HUES6 (cell line): ENCODE data around the gene CHST6.
"Not testable (repeated sequence)": the region's sequence is repeated elsewhere in the genome, so short reads cannot be mapped to it uniquely, and the experiment has no call there.

ENCODE experiments used
- H3K27ac ChIP-seq: 2 replicates; pipeline ENCODE4 v1.7.0; 2013; ENCODE audit warnings: low read depth, mild to moderate bottlenecking, low read length, inconsistent platforms
- H3K27me3 ChIP-seq: 2 replicates; pipeline ENCODE4 v1.6.1; 2013; ENCODE audit warnings: low read length; ENCODE audit not compliant: control insufficient read depth, insufficient read depth
- H3K36me3 ChIP-seq: 2 replicates; pipeline ENCODE4 v1.6.1; 2013; ENCODE audit warnings: low read length; ENCODE audit not compliant: control insufficient read depth, insufficient read depth
- H3K4me1 ChIP-seq: 2 replicates; pipeline ENCODE4 v1.6.1; 2013; ENCODE audit warnings: low read length; ENCODE audit not compliant: control insufficient read depth, insufficient read depth
- H3K4me3 ChIP-seq: 2 replicates; pipeline ENCODE4 v1.5.1; 2013; ENCODE audit warnings: low read depth, low read length
- H3K9ac ChIP-seq: one replicate; pipeline ENCODE4 v1.6.1; 2013; ENCODE audit warnings: mild to moderate bottlenecking, low read length
- H3K9me3 ChIP-seq: 2 replicates; pipeline ENCODE4 v1.6.1; 2013; ENCODE audit warnings: low read depth, low read length; ENCODE audit not compliant: control insufficient read depth, insufficient read depth

Gene CHST6

GRCh38 chr16:75459691-75460090 lies 35.5 kb downstream of the CHST6 start:
- Histone ChIP-seq H3K4me3 (no peak overlapping the region), H3K4me1 (peaks cover 32% of the 10 kb centered on the region), H3K9ac (no peak overlapping the region), H3K9me3 (no peaks in the 10 kb centered on the region), H3K27me3 (no peaks in the 10 kb centered on the region), H3K27ac (no peak overlapping the region), H3K36me3 (no peaks in the 10 kb centered on the region; the same call in 1 of the 2 replicates)

- no peak overlapping the region for H3K9ac ChIP-seq
- H3K27ac ChIP-seq = no peak overlapping the region
- H3K4me1 ChIP-seq = peaks cover 32% of the 10 kb centered on the region
- H3K36me3 ChIP-seq = no peaks in the 10 kb centered on the region; the same call in 1 of the 2 replicates
- H3K27me3 ChIP-seq = no peaks in the 10 kb centered on the region
- no peaks in the 10 kb centered on the region for H3K9me3 ChIP-seq
- H3K4me3 ChIP-seq = no peak overlapping the region
Measured at GRCh38 chr16:75458439-75458838, 36.8 kb downstream of the CHST6 start.

GRCh38 chr16:75458029-75458428 lies 37.2 kb downstream of the CHST6 start:
- no peak overlapping the region for H3K9ac ChIP-seq
- no peaks in the 10 kb centered on the region; the same call in 1 of the 2 replicates for H3K36me3 ChIP-seq
- peaks cover 32% of the 10 kb centered on the region for H3K4me1 ChIP-seq
- H3K27me3 ChIP-seq = no peaks in the 10 kb centered on the region
- no peak overlapping the region for H3K4me3 ChIP-seq
- no peak overlapping the region for H3K27ac ChIP-seq
- H3K9me3 ChIP-seq = no peaks in the 10 kb centered on the region

- H3K4me1 ChIP-seq = peaks cover 28% of the 10 kb centered on the region
Measured at GRCh38 chr16:75457485-75458021, 37.7 kb downstream of the CHST6 start.

GRCh38 chr16:75456971-75457370 lies 38.3 kb downstream of the CHST6 start:
- no peak overlapping the region for H3K4me3 ChIP-seq
- no peaks in the 10 kb centered on the region for H3K9me3 ChIP-seq
- H3K9ac ChIP-seq = no peak overlapping the region
- peaks cover 28% of the 10 kb centered on the region for H3K4me1 ChIP-seq
- H3K36me3 ChIP-seq = no peaks in the 10 kb centered on the region; the same call in 1 of the 2 replicates
- H3K27ac ChIP-seq = no peak overlapping the region
- no peaks in the 10 kb centered on the region for H3K27me3 ChIP-seq

More at GRCh38 chr16:75457485-75458021, 37.7 kb downstream of the CHST6 start:
- Histone ChIP-seq H3K9me3 (no peaks in the 10 kb centered on the region), H3K36me3 (no peaks in the 10 kb centered on the region; the same call in 1 of the 2 replicates), H3K9ac (no peak overlapping the region), H3K27me3 (no peaks in the 10 kb centered on the region), H3K27ac (no peak overlapping the region), H3K4me3 (no peak overlapping the region)

- H3K9me3 ChIP-seq, H3K4me3 ChIP-seq, H3K27ac ChIP-seq, H3K36me3 ChIP-seq, H3K9ac ChIP-seq, H3K27me3 ChIP-seq: not testable (repeated sequence)
- H3K4me1 ChIP-seq = peaks cover 28% of the 10 kb centered on the region
Measured at GRCh38 chr16:75456486-75456885, 38.8 kb downstream of the CHST6 start.

GRCh38 chr16:75455677-75456076 lies 39.6 kb downstream of the CHST6 start:
- Histone ChIP-seq H3K36me3 (peaks cover 9% of the 10 kb centered on the region), H3K9me3 (no peaks in the 10 kb centered on the region), H3K27ac (no peak overlapping the region), H3K4me3 (no peak overlapping the region), H3K27me3 (no peaks in the 10 kb centered on the region), H3K4me1 (peaks cover 28% of the 10 kb centered on the region), H3K9ac (no peak overlapping the region)

- Histone ChIP-seq H3K4me1 (peaks cover 19% of the 10 kb centered on the region), H3K27me3 (no peaks in the 10 kb centered on the region), H3K27ac (no peak overlapping the region), H3K4me3 (no peak overlapping the region), H3K36me3 (peaks cover 31% of the 10 kb centered on the region), H3K9ac (no peak overlapping the region), H3K9me3 (no peaks in the 10 kb centered on the region)
Measured at GRCh38 chr16:75452464-75453190, 42.6 kb downstream of the CHST6 start.

- Histone ChIP-seq H3K9me3 (no peaks in the 10 kb centered on the region), H3K4me3 (no peak overlapping the region), H3K27ac (no peak overlapping the region), H3K4me1 (no peaks in the 10 kb centered on the region), H3K36me3 (peaks cover 40% of the 10 kb centered on the region), H3K9ac (no peak overlapping the region), H3K27me3 (no peaks in the 10 kb centered on the region)
Measured at GRCh38 chr16:75446416-75446815, 48.8 kb downstream of the CHST6 start.

GRCh38 chr16:75445298-75445697 lies 49.9 kb downstream of the CHST6 start:
- no peaks in the 10 kb centered on the region for H3K4me1 ChIP-seq
- peaks cover 30% of the 10 kb centered on the region for H3K36me3 ChIP-seq
- no peak overlapping the region for H3K4me3 ChIP-seq
- no peaks in the 10 kb centered on the region for H3K27me3 ChIP-seq
- H3K9me3 ChIP-seq = no peaks in the 10 kb centered on the region
- no peak overlapping the region for H3K9ac ChIP-seq
- no peak overlapping the region for H3K27ac ChIP-seq

GRCh38 chr16:75443298-75443697 lies 51.9 kb downstream of the CHST6 start:
- no peak overlapping the region for H3K9ac ChIP-seq
- no peak overlapping the region for H3K4me3 ChIP-seq
- no peaks in the 10 kb centered on the region for H3K27me3 ChIP-seq
- H3K9me3 ChIP-seq = no peaks in the 10 kb centered on the region
- H3K4me1 ChIP-seq = no peaks in the 10 kb centered on the region
- H3K27ac ChIP-seq = no peak overlapping the region
- peaks cover 16% of the 10 kb centered on the region for H3K36me3 ChIP-seq
